Activated CD4-positive, alpha-beta T cell treated with anti-CD3 and anti-CD28 coated beads for 36 hours (primary cell): ENCODE data around the gene CCDC92. TPM values are rescaled to one million over a fixed set of nuclear protein-coding genes. Genes with fewer than 3 reads are reported as not detected.

Experiments used
- ATAC-seq: fragments of 200-7000 bp; cut with Tn5 transposase; one replicate; pipeline ENCODE4 v1.10.0; 2021; ENCODE audit warnings: mild to moderate bottlenecking, moderate library complexity
- CTCF ChIA-PET: fragments of 350-600 bp; sonication (Branson Sonifier 250); formaldehyde crosslinking; loops from one replicate; lab custom pipeline; 2021; ENCODE audit warnings: antibody characterized with exemption; lab: Charles Lee
- POLR2A ChIA-PET: fragments of 350-600 bp; sonication (Branson Sonifier 250); formaldehyde crosslinking; loops from one replicate; lab custom pipeline; 2021; ENCODE audit warnings: antibody characterized with exemption, inconsistent platforms; lab: Charles Lee
- DNase-seq: peaks from one replicate; pipeline ENCODE4 v3.0.0-alpha.2; 2020
- H3K27ac Mint-ChIP-seq: one replicate; pipeline ENCODE4 v1.8.0; 2021; ENCODE audit warnings: mixed read lengths
- H3K27me3 Mint-ChIP-seq: one replicate; pipeline ENCODE4 v1.8.0; 2021; ENCODE audit warnings: mixed read lengths
- H3K36me3 Mint-ChIP-seq: one replicate; pipeline ENCODE4 v1.8.0; 2021; ENCODE audit warnings: low read depth, mixed read lengths
- H3K4me1 Mint-ChIP-seq: one replicate; pipeline ENCODE4 v1.8.0; 2021; ENCODE audit warnings: mixed read lengths
- H3K4me3 Mint-ChIP-seq: one replicate; pipeline ENCODE4 v1.8.0; 2021; ENCODE audit warnings: mild to moderate bottlenecking, moderate library complexity, mixed read lengths
- H3K9me3 Mint-ChIP-seq: one replicate; pipeline ENCODE4 v1.8.0; 2021; ENCODE audit warnings: low read depth, mixed read lengths
- intact Hi-C, 2 experiments: fragments of 100-400 bp; cut with DNase I in 1 of 2; cut with micrococcal nuclease in 1 of 2; formaldehyde crosslinking; loops; one replicate each; pipeline versions ENCODE4 v1.14.2 to v1.15.1; 2022 to 2024; cut with DNase I, micrococcal nuclease
- total RNA-seq, 2 experiments: library from RNA; stranded (reverse); gene quantifications; one replicate each; pipeline ENCODE4 v1.2.3, GENCODE V29; 2021

CCDC92 gene
- total RNA-seq, 2 experiments from 2014 or later, result 8.7 to 11.0 TPM

GRCh38 chr12:123933214-123933613, 39.4 kb downstream of the CCDC92 start:
- ATAC-seq, result no peak

GRCh38 chr12:123931686-123932321, 40.8 kb downstream of the CCDC92 start:
- ChIA-PET POLR2A (interaction anchor here (0.5 kb wide), 1 partner anchor 1214 kb away, joined by 7 read pairs; no protein-coding TSS in a partner anchor), CTCF (interaction anchor here (1.6 kb wide), 1 partner anchor 30 kb away, joined by 6 read pairs; no protein-coding TSS in a partner anchor)
- Mint-ChIP-seq H3K27ac (no peak overlapping the region), H3K4me3 (peak overlapping the region; percentile 37), H3K36me3 (peaks cover 2% of the 10 kb centered on the region), H3K4me1 (peaks cover 13% of the 10 kb centered on the region), H3K9me3 (no peaks in the 10 kb centered on the region), H3K27me3 (peaks cover 3% of the 10 kb centered on the region)
- intact Hi-C loops, result no loop called here
- DNase-seq (peak; percentile 62), ATAC-seq (peak; percentile 84)

More at GRCh38 chr12:123933214-123933613, 39.4 kb downstream of the CCDC92 start:
- DNase-seq, result no peak
- Mint-ChIP-seq H3K27ac (no peak overlapping the region), H3K4me1 (peaks cover 24% of the 10 kb centered on the region), H3K36me3 (peaks cover 2% of the 10 kb centered on the region), H3K27me3 (peaks cover 3% of the 10 kb centered on the region), H3K9me3 (no peaks in the 10 kb centered on the region), H3K4me3 (no peak overlapping the region)
- ChIA-PET CTCF (no interaction called here), POLR2A (no interaction called here)
- intact Hi-C loops, result no loop called here

- DNase-seq, result no peak
- intact Hi-C loops, result no loop called here
- Mint-ChIP-seq H3K36me3 (no peaks in the 10 kb centered on the region), H3K27ac (no peak overlapping the region), H3K27me3 (peaks cover 3% of the 10 kb centered on the region), H3K4me1 (peaks cover 13% of the 10 kb centered on the region), H3K9me3 (no peaks in the 10 kb centered on the region), H3K4me3 (no peak overlapping the region)
- ATAC-seq, result no peak
- ChIA-PET CTCF (interaction anchor here (0.5 to 1.8 kb wide), 2 partner anchors 9 to 69 kb away, joined by 3 to 6 read pairs; no protein-coding TSS in a partner anchor), POLR2A (interaction anchor here (0.5 kb wide), 1 partner anchor 346 kb away, joined by 5 read pairs; no protein-coding TSS in a partner anchor)
Observed at GRCh38 chr12:123929946-123930583, 42.6 kb downstream of the CCDC92 start.

GRCh38 chr12:123928897-123929296, 43.7 kb downstream of the CCDC92 start:
- Mint-ChIP-seq H3K27me3 (peaks cover 3% of the 10 kb centered on the region), H3K36me3 (no peaks in the 10 kb centered on the region), H3K27ac (no peak overlapping the region), H3K9me3 (no peaks in the 10 kb centered on the region), H3K4me1 (peaks cover 13% of the 10 kb centered on the region), H3K4me3 (no peak overlapping the region)
- ATAC-seq, result no peak
- intact Hi-C loops, result no loop called here
- POLR2A ChIA-PET, result no interaction called here
- CTCF ChIA-PET, result interaction anchor here (0.6 to 1.8 kb wide), 2 partner anchors 10 to 623 kb away, joined by 4 to 6 read pairs; no protein-coding TSS in a partner anchor
- no peak for DNase-seq

GRCh38 chr12:123928274-123928865, 44.3 kb downstream of the CCDC92 start:
- ChIA-PET POLR2A (no interaction called here), CTCF (interaction anchor here (1.8 kb wide), 1 partner anchor 11 kb away, joined by 6 read pairs; no protein-coding TSS in a partner anchor)
- Mint-ChIP-seq H3K27ac (no peak overlapping the region), H3K4me3 (no peak overlapping the region), H3K27me3 (peaks cover 3% of the 10 kb centered on the region), H3K9me3 (no peaks in the 10 kb centered on the region), H3K36me3 (no peaks in the 10 kb centered on the region), H3K4me1 (peaks cover 13% of the 10 kb centered on the region)
- no peak for DNase-seq
- ATAC-seq, result no peak
- intact Hi-C loops, result no loop called here

- intact Hi-C loops, result no loop called here
- no peak for DNase-seq
- no peaks in the 10 kb centered on the region for H3K27me3 Mint-ChIP-seq
- peaks cover 6% of the 10 kb centered on the region for H3K4me1 Mint-ChIP-seq
- CTCF ChIA-PET, result no interaction called here
- H3K27ac Mint-ChIP-seq, result no peak overlapping the region
- no peaks in the 10 kb centered on the region for H3K36me3 Mint-ChIP-seq
- ATAC-seq, result no peak
- no peaks in the 10 kb centered on the region for H3K9me3 Mint-ChIP-seq
- POLR2A ChIA-PET, result no interaction called here
- H3K4me3 Mint-ChIP-seq, result no peak overlapping the region
Observed at GRCh38 chr12:123924539-123924938, 48.1 kb downstream of the CCDC92 start.

- intact Hi-C loops, result no loop called here
- no peak for DNase-seq
- CTCF ChIA-PET, result interaction anchor here (0.5 to 0.6 kb wide), 2 partner anchors 98 to 739 kb away, joined by 3 read pairs; no protein-coding TSS in a partner anchor
- Mint-ChIP-seq H3K4me3 (no peak overlapping the region), H3K9me3 (no peaks in the 10 kb centered on the region), H3K4me1 (peaks cover 6% of the 10 kb centered on the region), H3K27ac (no peak overlapping the region), H3K27me3 (no peaks in the 10 kb centered on the region), H3K36me3 (no peaks in the 10 kb centered on the region)
- ATAC-seq, result no peak
- POLR2A ChIA-PET, result no interaction called here
Observed at GRCh38 chr12:123923927-123924326, 48.7 kb downstream of the CCDC92 start.

- no peak for ATAC-seq
- POLR2A ChIA-PET, result no interaction called here
- intact Hi-C loops, result no loop called here
- no peak for DNase-seq
- no peak overlapping the region for H3K4me3 Mint-ChIP-seq
- H3K4me1 Mint-ChIP-seq, result peaks cover 6% of the 10 kb centered on the region
- no peak overlapping the region for H3K27ac Mint-ChIP-seq
- H3K9me3 Mint-ChIP-seq, result no peaks in the 10 kb centered on the region
- CTCF ChIA-PET, result no interaction called here
- no peaks in the 10 kb centered on the region for H3K27me3 Mint-ChIP-seq
- H3K36me3 Mint-ChIP-seq, result no peaks in the 10 kb centered on the region
Observed at GRCh38 chr12:123923038-123923437, 49.6 kb downstream of the CCDC92 start.

- H3K36me3 Mint-ChIP-seq, result no peaks in the 10 kb centered on the region
- no peak for DNase-seq
- intact Hi-C loops, result loop anchor here in 1 of 2 experiments (10.0 kb wide), 1 partner anchor 855 kb away; no protein-coding TSS in a partner anchor
- no peaks in the 10 kb centered on the region for H3K27me3 Mint-ChIP-seq
- CTCF ChIA-PET, result no interaction called here
- peaks cover 18% of the 10 kb centered on the region for H3K4me1 Mint-ChIP-seq
- ATAC-seq, result no peak
- POLR2A ChIA-PET, result no interaction called here
- no peak overlapping the region for H3K4me3 Mint-ChIP-seq
- H3K9me3 Mint-ChIP-seq, result no peaks in the 10 kb centered on the region
- no peak overlapping the region for H3K27ac Mint-ChIP-seq
Observed at GRCh38 chr12:123919980-123920360, 52.7 kb downstream of the CCDC92 start.

- no peaks in the 10 kb centered on the region for H3K27me3 Mint-ChIP-seq
- H3K4me3 Mint-ChIP-seq, result no peak overlapping the region
- ATAC-seq, result no peak
- H3K4me1 Mint-ChIP-seq, result peaks cover 20% of the 10 kb centered on the region
- H3K36me3 Mint-ChIP-seq, result no peaks in the 10 kb centered on the region
- POLR2A ChIA-PET, result interaction anchor here (0.6 kb wide), 1 partner anchor 12 kb away, joined by 3 read pairs; no protein-coding TSS in a partner anchor
- no peak for DNase-seq
- no peak overlapping the region for H3K27ac Mint-ChIP-seq
- CTCF ChIA-PET, result interaction anchor here (1.5 kb wide), 1 partner anchor 67 kb away, joined by 4 read pairs; no protein-coding TSS in a partner anchor
- intact Hi-C loops, result loop anchor here in 1 of 2 experiments (2.0 to 10.0 kb wide), 2 partner anchors 55 to 857 kb away; partner anchors contain the start of genes CCDC92 and ZNF664
- H3K9me3 Mint-ChIP-seq, result no peaks in the 10 kb centered on the region
Observed at GRCh38 chr12:123917337-123917850, 55.2 kb downstream of the CCDC92 start.

- H3K9me3 Mint-ChIP-seq, result no peaks in the 10 kb centered on the region
- ChIA-PET CTCF (interaction anchor here (1.5 to 1.8 kb wide), 2 partner anchors 14 to 68 kb away, joined by 4 to 8 read pairs; no protein-coding TSS in a partner anchor), POLR2A (no interaction called here)
- H3K27ac Mint-ChIP-seq, result no peak overlapping the region
- DNase-seq (peak; percentile 80), ATAC-seq (peak; percentile 100)
- no peaks in the 10 kb centered on the region for H3K36me3 Mint-ChIP-seq
- H3K4me1 Mint-ChIP-seq, result peaks cover 21% of the 10 kb centered on the region
- no peak overlapping the region for H3K4me3 Mint-ChIP-seq
- intact Hi-C loops, result loop anchor here in 1 of 2 experiments (2.0 to 10.0 kb wide), 2 partner anchors 56 to 858 kb away; partner anchors contain the start of genes CCDC92 and ZNF664
- no peaks in the 10 kb centered on the region for H3K27me3 Mint-ChIP-seq
Observed at GRCh38 chr12:123916729-123917128, 55.9 kb downstream of the CCDC92 start.
